ENCODE results near the gene SV2C.
"Not testable (repeated sequence)": the region's sequence is repeated elsewhere in the genome, so short reads cannot be mapped to it uniquely, and the experiment has no call there.

Gene SV2C

GRCh38 chr5:76230711-76231285 lies 147.6 kb downstream of the SV2C start:
- no peak for DNase-seq (ENCODE audit: low read depth in 2 of 2)
- no peak for TF ChIP-seq CTCF (IDR thresholded peaks at IDR 0.05; ENCODE audit: low read depth, low read length)
- H3K4me3 ChIP-seq (replicated peaks in 1 of 2; ENCODE audit: low read depth in 2 of 2, low read length in 2 of 2) = no peak overlapping the region

- TF ChIP-seq CTCF (IDR thresholded peaks at IDR 0.05; ENCODE audit: low read depth, low read length) = no peak
- H3K4me3 ChIP-seq (replicated peaks in 1 of 2; ENCODE audit: low read depth in 2 of 2, low read length in 2 of 2) = no peak overlapping the region
- no peak for DNase-seq (ENCODE audit: low read depth in 2 of 2)
Observed at GRCh38 chr5:76234665-76235064, 151.5 kb downstream of the SV2C start.

- no peak overlapping the region for H3K4me3 ChIP-seq (replicated peaks in 1 of 2; ENCODE audit: low read depth in 2 of 2, low read length in 2 of 2)
- no peak for TF ChIP-seq CTCF (IDR thresholded peaks at IDR 0.05; ENCODE audit: low read depth, low read length)
- no peak for DNase-seq (ENCODE audit: low read depth in 2 of 2)
Observed at GRCh38 chr5:76236684-76237083, 153.5 kb downstream of the SV2C start.

- no peak overlapping the region for H3K4me3 ChIP-seq (replicated peaks in 1 of 2; ENCODE audit: low read depth in 2 of 2, low read length in 2 of 2)
- no peak for DNase-seq (ENCODE audit: low read depth in 2 of 2)
- TF ChIP-seq CTCF (IDR thresholded peaks at IDR 0.05; ENCODE audit: low read depth, low read length) = no peak
Observed at GRCh38 chr5:76240336-76240735, 157.2 kb downstream of the SV2C start.

GRCh38 chr5:76242155-76242554 lies 159.0 kb downstream of the SV2C start:
- not testable (repeated sequence) for H3K4me3 ChIP-seq (replicated peaks in 1 of 2; ENCODE audit: low read depth in 2 of 2, low read length in 2 of 2); DNase-seq (ENCODE audit: low read depth in 2 of 2)

- TF ChIP-seq CTCF (IDR thresholded peaks at IDR 0.05; ENCODE audit: low read depth, low read length) = no peak
- no peak for DNase-seq (ENCODE audit: low read depth in 2 of 2)
- no peak overlapping the region for H3K4me3 ChIP-seq (replicated peaks in 1 of 2; ENCODE audit: low read depth in 2 of 2, low read length in 2 of 2)
Observed at GRCh38 chr5:76245590-76245989, 162.4 kb downstream of the SV2C start.

GRCh38 chr5:76249621-76250020 lies 166.4 kb downstream of the SV2C start:
- H3K4me3 ChIP-seq (replicated peaks in 1 of 2; ENCODE audit: low read depth in 2 of 2, low read length in 2 of 2) = no peak overlapping the region
- DNase-seq (ENCODE audit: low read depth in 2 of 2) = no peak
- TF ChIP-seq CTCF (IDR thresholded peaks at IDR 0.05; ENCODE audit: low read depth, low read length) = no peak

All from cardiac fibroblast (primary cell).